Measurements from ENCODE around the gene PHLDB2.

Gene PHLDB2

DNA sequence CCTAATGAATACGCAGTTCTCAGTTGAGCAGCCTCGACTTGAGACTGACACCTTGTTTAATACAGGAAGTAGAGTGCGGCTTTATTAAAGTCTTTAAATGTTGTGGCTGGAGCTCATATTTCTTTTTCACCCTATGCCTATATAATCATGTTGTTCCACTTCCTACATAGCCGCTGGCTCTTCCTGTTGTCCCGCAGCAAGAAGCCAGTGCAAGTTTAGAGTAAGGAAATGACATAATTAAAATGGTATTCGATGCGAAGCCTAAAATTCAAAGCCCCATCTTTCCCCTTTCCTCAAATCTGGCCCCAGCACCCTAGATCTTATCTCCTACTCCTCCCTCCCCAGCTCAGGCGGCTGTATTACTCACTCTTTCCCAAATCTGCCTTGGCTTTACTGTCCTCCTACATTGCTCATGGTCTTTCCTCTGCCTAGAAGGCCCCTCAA, 7.5 kb upstream of the PHLDB2 start:
- peak; percentile 28 for DNase-seq (ENCODE audit: low spot score)

DNA sequence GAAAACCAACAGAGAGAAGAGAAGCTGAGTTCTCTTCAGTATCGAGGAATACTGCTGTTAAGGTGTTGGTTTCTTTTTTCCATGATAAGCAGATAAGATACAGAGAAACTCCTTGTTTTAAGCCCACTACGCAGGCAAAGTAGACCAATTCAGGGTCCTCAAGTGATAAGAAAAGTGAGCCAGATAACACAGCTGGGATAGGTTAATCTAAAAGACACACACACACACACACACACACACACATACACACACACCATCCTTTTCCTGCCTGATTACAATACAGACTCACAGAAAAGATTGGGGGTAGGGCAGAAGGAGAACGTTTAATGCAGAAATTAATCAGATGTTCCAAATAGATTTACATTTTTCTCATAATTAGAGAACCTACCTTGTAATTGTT, 6.5 kb upstream of the PHLDB2 start:
- DNase-seq (ENCODE audit: low spot score) = no peak

GRCh38 chr3:111853068-111853467, 6.0 kb upstream of the PHLDB2 start:
- DNase-seq (ENCODE audit: low spot score) = no peak

- no peak for DNase-seq (ENCODE audit: low spot score)
Observed at GRCh38 chr3:111854990-111855389, 4.1 kb upstream of the PHLDB2 start.

GRCh38 chr3:111856501-111856900, 2.6 kb upstream of the PHLDB2 start:
- no peak for DNase-seq (ENCODE audit: low spot score)

- DNase-seq (ENCODE audit: low spot score) = no peak
Observed at GRCh38 chr3:111857474-111857873, 1.6 kb upstream of the PHLDB2 start.

DNA sequence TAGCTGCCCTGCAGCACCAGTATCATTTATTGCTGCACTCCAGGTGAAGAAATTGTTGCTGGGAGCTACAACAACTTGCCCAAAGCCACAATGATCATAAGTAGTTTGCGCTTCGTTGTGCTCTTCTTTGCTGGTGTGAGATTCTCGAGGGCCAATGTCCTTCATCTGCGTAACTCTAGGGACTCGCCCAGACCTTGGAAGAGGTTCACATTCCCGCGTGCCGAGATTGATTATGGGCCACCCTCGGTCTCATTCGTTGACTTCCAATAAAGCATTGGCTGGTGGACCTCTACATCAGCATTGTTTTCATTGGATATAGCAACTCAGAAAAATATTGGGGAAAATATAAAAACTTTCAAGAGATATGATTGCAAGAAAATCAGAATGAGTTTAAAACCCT, 423 bp upstream of the PHLDB2 start:
- DNase-seq (ENCODE audit: low spot score) = no peak

- peak; percentile 82 for DNase-seq (ENCODE audit: low spot score)
Observed at GRCh38 chr3:111859974-111860859, 1.2 kb downstream of the PHLDB2 start.

DNA sequence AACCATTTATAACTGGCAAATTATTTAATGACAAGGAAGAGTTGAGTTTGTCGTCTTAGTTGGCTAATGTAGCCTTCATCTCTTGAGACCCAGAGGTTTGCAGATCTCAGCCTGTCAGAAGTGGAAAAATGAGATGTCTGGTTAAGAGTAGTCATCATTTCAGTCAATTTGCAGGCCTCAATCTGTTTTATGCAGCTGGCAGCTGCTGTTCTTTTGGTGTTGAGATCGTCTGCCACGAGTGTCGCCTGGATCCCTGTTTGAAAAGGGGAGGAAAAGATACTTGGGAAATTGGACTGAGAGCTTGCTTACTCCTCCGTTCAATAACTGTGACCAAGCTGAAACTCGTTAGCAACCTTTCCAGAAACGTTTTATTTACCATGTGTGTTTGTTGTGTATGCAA, 2.3 kb downstream of the PHLDB2 start:
- no peak for DNase-seq (ENCODE audit: low spot score)

DNA sequence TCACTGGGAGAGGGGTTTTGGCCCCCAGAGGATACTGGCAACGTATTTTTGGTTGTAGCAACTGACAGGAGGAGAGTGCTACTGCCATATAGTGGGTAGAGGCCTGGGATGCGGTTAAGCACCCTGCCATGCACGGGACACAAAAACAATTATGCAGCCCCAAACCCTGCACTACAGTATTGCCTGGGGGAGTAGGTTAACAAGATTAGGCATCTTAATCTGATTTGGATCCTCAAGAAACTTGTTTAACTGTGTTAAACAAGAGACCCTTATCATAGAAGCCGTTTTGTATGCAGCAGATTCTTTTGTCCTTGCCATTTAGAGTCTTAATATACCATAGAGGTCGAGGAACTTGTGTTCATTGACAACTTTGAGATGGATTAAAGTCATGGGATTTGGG, 3.4 kb downstream of the PHLDB2 start:
- DNase-seq (ENCODE audit: low spot score) = no peak

- DNase-seq (ENCODE audit: low spot score) = no peak
Observed at GRCh38 chr3:111862974-111863373, 3.9 kb downstream of the PHLDB2 start.

DNA sequence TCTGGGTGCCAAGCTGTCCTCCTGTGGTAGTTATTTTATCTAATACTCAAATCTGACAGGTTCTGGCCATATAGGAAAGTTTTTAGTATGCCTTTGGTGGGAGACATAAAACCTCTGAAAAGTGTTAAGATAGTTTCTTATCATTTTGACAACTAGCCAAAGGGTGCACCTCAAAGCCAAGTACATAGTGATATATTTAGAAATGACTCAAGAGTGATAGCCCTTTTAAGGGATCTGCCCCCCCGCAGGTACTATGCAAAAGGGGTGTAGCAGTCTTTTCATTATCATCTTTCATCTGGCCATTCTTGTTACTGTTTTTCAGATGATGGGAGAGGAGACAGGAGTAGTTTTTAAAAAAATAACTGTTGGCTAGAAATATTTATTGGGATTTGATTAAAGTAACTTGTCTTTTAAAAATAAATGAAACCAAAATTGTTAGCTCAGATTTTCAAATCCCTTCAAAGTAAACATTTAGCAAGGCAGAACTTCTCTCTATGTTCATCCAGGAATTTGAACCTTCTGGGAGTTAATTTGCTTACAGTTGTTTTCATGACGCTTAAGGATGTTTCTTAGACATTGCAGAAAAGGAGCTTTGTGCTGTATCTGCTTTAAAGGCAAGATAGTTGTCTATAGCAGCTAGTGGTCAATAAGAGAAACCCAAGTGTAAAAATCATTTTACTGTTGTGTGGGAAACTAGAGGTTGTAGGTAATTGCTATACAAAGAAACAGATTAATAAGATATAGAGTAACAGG, 5.1 kb downstream of the PHLDB2 start:
- DNase-seq (ENCODE audit: low spot score) = no peak

DNA sequence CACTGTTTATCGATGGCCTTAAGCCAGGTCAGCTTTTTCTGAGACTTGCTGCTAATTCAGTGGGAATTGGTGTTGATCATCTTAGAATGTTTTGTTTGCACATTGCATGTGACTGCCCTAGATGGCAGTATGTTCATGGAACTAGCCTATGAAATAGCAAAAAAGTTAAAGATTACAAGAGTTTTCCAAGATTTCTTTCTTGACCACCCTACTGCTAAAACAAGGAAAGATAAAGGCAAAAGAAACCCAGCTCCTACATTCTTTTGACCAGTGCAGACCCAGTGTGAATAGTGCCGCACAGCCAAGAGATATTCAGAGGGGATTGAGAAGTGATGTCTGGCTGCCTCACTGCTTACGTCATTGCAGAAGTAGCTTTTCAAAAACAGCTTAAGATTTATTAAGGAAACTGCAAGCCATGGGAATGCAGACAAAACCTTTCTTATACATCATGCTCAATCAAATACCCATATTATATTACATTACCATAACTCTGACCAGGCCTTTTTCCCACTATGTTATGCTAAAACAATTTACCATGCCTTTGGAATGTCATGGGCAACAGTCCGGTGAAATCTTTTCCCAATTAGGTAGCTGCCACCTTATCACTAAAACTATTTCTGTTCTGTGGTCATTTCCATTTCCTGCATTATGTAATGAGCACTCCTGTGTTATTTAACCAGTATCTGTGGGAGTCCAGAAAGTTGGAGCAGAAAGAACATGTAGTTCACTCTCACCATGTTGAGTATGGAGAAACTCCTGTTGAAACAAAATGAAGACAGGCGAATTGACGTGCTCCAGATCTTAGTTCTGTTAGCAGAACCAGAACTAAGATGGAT, 6.0 kb downstream of the PHLDB2 start:
- DNase-seq (ENCODE audit: low spot score) = peak; percentile 35

- DNase-seq (ENCODE audit: low spot score) = no peak
Observed at GRCh38 chr3:111867889-111868426, 8.9 kb downstream of the PHLDB2 start.

DNA sequence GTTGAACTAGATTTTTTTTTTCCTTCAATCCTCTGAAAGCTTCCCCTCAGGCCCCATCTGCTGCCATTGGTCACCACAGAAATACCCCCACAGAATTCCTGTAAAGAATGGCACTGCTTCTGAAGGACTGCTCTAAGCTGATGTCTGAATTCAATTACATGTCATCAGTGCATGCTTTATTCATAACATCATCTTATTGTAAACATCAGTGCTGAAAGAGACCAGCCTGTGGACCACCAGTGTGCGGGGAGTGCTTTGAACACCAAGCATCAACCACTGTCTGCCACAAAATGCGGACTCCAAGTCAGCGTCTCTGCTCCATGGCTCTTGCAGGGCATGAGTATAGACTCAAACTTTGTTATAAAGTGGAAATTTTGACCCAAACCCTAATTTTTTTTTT, 11.6 kb downstream of the PHLDB2 start:
- no peak for DNase-seq (ENCODE audit: low spot score)

GRCh38 chr3:111871809-111872623, 13.0 kb downstream of the PHLDB2 start:
- DNase-seq (ENCODE audit: low spot score) = no peak

- no peak for DNase-seq (ENCODE audit: low spot score)
Observed at GRCh38 chr3:111872979-111873378, 13.9 kb downstream of the PHLDB2 start.

DNA sequence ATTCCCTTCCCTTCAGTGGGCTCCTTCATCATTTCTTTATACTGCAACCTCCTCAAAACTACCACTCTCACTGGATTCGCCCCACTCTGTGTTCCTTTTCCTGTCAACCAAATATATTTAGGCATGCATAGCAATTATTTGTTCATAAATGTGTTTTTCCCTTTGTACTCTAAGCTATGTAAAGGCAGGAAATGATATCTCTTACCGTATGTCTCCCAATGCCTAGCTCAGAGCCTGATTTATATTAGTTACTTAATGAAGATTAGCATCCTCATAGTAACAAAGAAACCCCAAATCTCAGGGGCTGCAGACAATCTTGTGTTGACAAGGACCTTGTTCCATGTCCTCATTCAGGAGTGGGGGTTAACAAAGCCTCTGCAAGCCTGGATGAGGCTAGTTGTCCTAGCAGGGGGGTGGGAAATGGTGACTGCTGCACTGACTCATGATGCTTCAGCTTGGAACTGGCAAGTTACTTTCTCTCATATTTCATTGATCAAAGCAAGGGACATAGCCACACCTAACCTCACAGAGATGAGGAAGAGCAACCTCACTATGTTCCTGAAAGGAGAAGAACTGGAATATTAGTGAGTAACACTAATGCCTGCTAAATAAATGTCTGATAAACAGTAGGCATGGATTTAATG, 15.2 kb downstream of the PHLDB2 start:
- DNase-seq (ENCODE audit: low spot score) = peak; percentile 67

DNA sequence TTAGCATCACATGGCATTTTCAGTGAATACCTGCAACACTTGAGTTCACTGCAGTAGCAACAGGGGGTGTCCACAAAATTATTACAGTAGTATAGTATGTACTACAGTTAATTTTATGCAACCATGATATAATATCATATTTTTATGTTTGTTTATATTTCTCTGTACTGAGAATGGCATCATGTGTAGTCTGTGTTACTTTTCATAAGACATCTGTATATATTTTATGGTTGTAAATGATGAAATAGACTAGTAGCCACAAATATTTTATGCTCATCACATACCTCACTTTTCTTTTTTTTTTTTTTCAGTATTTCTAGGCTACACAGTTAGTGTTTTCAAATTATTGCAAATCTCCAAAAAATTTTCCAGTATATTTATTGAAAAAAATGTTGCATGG, 22.4 kb downstream of the PHLDB2 start:
- DNase-seq (ENCODE audit: low spot score) = no peak

DNA sequence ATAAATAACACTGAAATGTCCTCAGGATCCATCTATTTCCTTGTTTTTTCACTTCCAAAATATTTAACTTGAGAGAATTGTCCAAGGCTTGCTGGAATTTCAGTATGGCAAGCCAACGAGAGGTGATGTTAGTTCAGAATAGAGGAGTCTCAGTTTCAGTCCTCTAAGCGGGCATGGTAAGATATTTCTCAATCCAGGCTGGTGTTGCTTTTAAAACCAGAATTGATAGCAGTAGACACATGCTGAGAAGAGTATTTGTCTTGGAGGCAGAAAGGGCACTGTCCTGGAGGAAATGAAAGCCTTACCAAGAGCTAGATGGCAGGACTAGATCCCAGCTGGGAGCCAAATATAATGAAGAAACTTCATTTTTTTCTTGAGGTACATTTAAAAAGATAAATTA, 23.1 kb downstream of the PHLDB2 start:
- no peak for DNase-seq (ENCODE audit: low spot score)

DNA sequence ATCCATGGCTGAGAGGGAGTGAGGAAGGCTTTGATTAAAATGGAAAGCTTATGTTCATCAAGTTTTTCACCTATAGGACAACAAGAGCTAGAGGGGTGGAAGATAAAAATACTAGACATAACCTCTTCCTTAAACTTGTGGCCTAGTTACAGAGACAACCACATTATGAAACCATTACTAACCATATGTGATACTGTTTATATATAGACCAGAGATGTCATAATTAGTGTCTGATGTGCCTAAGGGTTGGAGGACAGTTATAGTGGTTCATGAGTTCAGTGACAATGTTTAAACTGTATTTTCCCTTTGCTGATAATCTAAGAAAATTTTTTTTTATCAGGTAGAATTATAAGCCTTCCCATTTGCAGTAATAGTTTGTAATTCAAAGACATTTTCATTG, 23.7 kb downstream of the PHLDB2 start:
- no peak for DNase-seq (ENCODE audit: low spot score)
